CD14-positive monocyte (primary cell): ENCODE results near the gene UVSSA. TPM values are rescaled to one million over a fixed set of nuclear protein-coding genes. Genes with fewer than 3 reads are reported as not detected.

ENCODE experiments used
- DNase-seq, 3 donors: peaks; one replicate each; pipeline ENCODE4 v3.0.0-alpha.2; 2011 to 2022
- H2AFZ ChIP-seq: 2 replicates; pipeline ENCODE4 v1.6.0; 2012; ENCODE audit warnings: mild to moderate bottlenecking, low read depth, low read length, inconsistent platforms; ENCODE audit not compliant: insufficient read depth, poor library complexity, severe bottlenecking
- H3K27ac ChIP-seq, 2 donors: 1 replicate in 1 of 2; 2 replicates in 1 of 2; pipeline ENCODE4 v1.5.1; 2012 to 2013; ENCODE audit warnings: low read length in 2 of 2, control low read depth in 1 of 2, inconsistent platforms in 1 of 2, low read depth in 1 of 2, mild to moderate bottlenecking in 1 of 2
- H3K27me3 ChIP-seq, 2 donors: one replicate each; pipeline versions ENCODE4 v1.6.0 to v1.6.1; 2011 to 2013; ENCODE audit warnings: low read length in 2 of 2; ENCODE audit not compliant: control insufficient read depth in 2 of 2, insufficient read depth in 2 of 2
- H3K36me3 ChIP-seq, 2 donors: replicated peaks in 1 of 2; 1 replicate in 1 of 2; 2 replicates in 1 of 2; pipeline versions ENCODE4 v1.5.1 to v1.6.1; 2012 to 2013; ENCODE audit warnings: low read length in 2 of 2, control low read depth in 1 of 2, inconsistent platforms in 1 of 2, mild to moderate bottlenecking in 1 of 2; ENCODE audit not compliant: insufficient read depth in 2 of 2, control insufficient read depth in 1 of 2
- H3K4me1 ChIP-seq, 2 donors: 1 replicate in 1 of 2; 2 replicates in 1 of 2; pipeline versions ENCODE4 v1.5.1 to v1.6.1; 2012 to 2013; ENCODE audit warnings: low read length in 2 of 2, control low read depth in 1 of 2, inconsistent platforms in 1 of 2, mild to moderate bottlenecking in 1 of 2, moderate library complexity in 1 of 2; ENCODE audit not compliant: insufficient read depth in 2 of 2, control insufficient read depth in 1 of 2
- H3K4me2 ChIP-seq: replicated peaks from 2 replicates; pipeline ENCODE3; 2012; ENCODE audit warnings: low read length, moderate library complexity, mild to moderate bottlenecking; ENCODE audit not compliant: poor library complexity, severe bottlenecking; ENCODE audit errors: extremely low read depth
- H3K4me3 ChIP-seq, 3 experiments: fragments of 200-600 bp in 1 of 3; sonication (generic) in 1 of 3; replicated peaks in 1 of 3; 1 replicate in 2 of 3; 2 replicates in 1 of 3; pipeline ENCODE4 v1.5.1; 2011 to 2013; ENCODE audit warnings: low read length in 3 of 3, mild to moderate bottlenecking in 3 of 3, control low read depth in 2 of 3, low read depth in 2 of 3, inconsistent platforms in 1 of 3, moderate library complexity in 1 of 3
- H3K79me2 ChIP-seq: 2 replicates; pipeline ENCODE4 v1.6.0; 2012; ENCODE audit warnings: mild to moderate bottlenecking, control low read depth, inconsistent platforms, low read length, moderate library complexity; ENCODE audit not compliant: insufficient read depth
- H3K9ac ChIP-seq: 2 replicates; pipeline ENCODE4 v1.6.0; 2017; ENCODE audit warnings: low read length, mild to moderate bottlenecking; ENCODE audit not compliant: insufficient read depth, poor library complexity, severe bottlenecking
- H3K9me3 ChIP-seq, 2 donors: replicated peaks in 1 of 2; 1 replicate in 1 of 2; 2 replicates in 1 of 2; pipeline versions ENCODE4 v1.5.1 to v1.6.1; 2012 to 2013; ENCODE audit warnings: low read length in 2 of 2, control low read depth in 1 of 2; ENCODE audit not compliant: control insufficient read depth in 1 of 2, insufficient read depth in 1 of 2
- H4K20me1 ChIP-seq: 2 replicates; pipeline ENCODE4 v1.6.0; 2012; ENCODE audit warnings: mild to moderate bottlenecking, low read length, control low read depth, moderate library complexity; ENCODE audit not compliant: insufficient read depth
- H3K27ac Mint-ChIP-seq, 7 donors: one replicate each; pipeline ENCODE4 v1.8.0; 2020; ENCODE audit warnings: mild to moderate bottlenecking in 7 of 7, mixed read lengths in 7 of 7, moderate library complexity in 6 of 7, inconsistent platforms in 2 of 7
- H3K27me3 Mint-ChIP-seq, 3 donors: one replicate each; pipeline ENCODE4 v1.8.0; 2021 to 2022; ENCODE audit warnings: low read depth in 3 of 3, mild to moderate bottlenecking in 3 of 3, mixed read lengths in 3 of 3, moderate library complexity in 3 of 3, inconsistent platforms in 1 of 3
- H3K36me3 Mint-ChIP-seq, 2 donors: one replicate each; pipeline ENCODE4 v1.8.0; 2020; ENCODE audit warnings: mixed read lengths in 2 of 2, inconsistent platforms in 1 of 2, mild to moderate bottlenecking in 1 of 2
- H3K4me1 Mint-ChIP-seq: one replicate; pipeline ENCODE4 v1.8.0; 2020; ENCODE audit warnings: mild to moderate bottlenecking, mixed read lengths
- H3K4me3 Mint-ChIP-seq, 2 donors: one replicate each; pipeline ENCODE4 v1.8.0; 2020; ENCODE audit warnings: mild to moderate bottlenecking in 2 of 2, mixed read lengths in 2 of 2, moderate library complexity in 1 of 2
- H3K9me3 Mint-ChIP-seq, 7 donors: one replicate each; pipeline ENCODE4 v1.8.0; 2020 to 2022; ENCODE audit warnings: mixed read lengths in 7 of 7, mild to moderate bottlenecking in 6 of 7, moderate library complexity in 6 of 7, inconsistent platforms in 2 of 7
- CTCF ChIP-seq: fragments of 200-600 bp; IDR thresholded peaks from one replicate; pipeline ENCODE4 v1.8.0; 2022; ENCODE audit warnings: antibody characterized with exemption, mild to moderate bottlenecking
- WGBS: methylation state at CpG from one replicate; pipeline ENCODE4 v1.1.5; 2013; ENCODE audit warnings: missing lambda C conversion rate; ENCODE audit not compliant: insufficient coverage; 5-methylcytosine and 5-hydroxymethylcytosine counted together
- intact Hi-C, 2 donors: fragments of 100-400 bp; cut with micrococcal nuclease; formaldehyde crosslinking; loops; one replicate each; pipeline versions ENCODE4 v1.15.0 to v1.15.1; 2023
- polyA plus RNA-seq, 3 donors: library from polyadenylated mRNA; depleted of rRNA in 1 of 3; unstranded in 2 of 3; stranded (reverse) in 1 of 3; fragments of 300-500 nt in 2 of 3; fragments of >200 nt in 1 of 3; fragmentation: Illumina TruSeq in 2 of 3; gene quantifications; 1 replicate in 2 of 3; 2 replicates in 1 of 3; pipeline ENCODE4 v1.2.3, GENCODE V29; 2012 to 2021

Gene UVSSA
- polyA plus RNA-seq, 3 donors, result 2.6 to 54.0 (median 4.8) TPM

- Histone ChIP-seq H3K9ac (no peak overlapping the region), H3K36me3 (peaks cover 29 to 41% of the 10 kb centered on the region in 2 donors), H3K9me3 (peaks cover 0 to 2% of the 10 kb centered on the region in 2 donors), H3K27ac (no peak overlapping the region), H3K79me2 (no peaks in the 10 kb centered on the region), H3K4me2 (no peak overlapping the region), H3K4me1 (no peaks in the 10 kb centered on the region), H3K27me3 (no peaks in the 10 kb centered on the region), H2AFZ (no peak overlapping the region), H3K4me3 (no peak overlapping the region), H4K20me1 (no peaks in the 10 kb centered on the region)
- Mint-ChIP-seq H3K27ac (no peak overlapping the region), H3K9me3 (peaks cover 0 to 3% (median 0%) of the 10 kb centered on the region in 7 donors), H3K36me3 (peaks cover 25 to 55% of the 10 kb centered on the region in 2 donors), H3K4me1 (no peaks in the 10 kb centered on the region), H3K27me3 (no peaks in the 10 kb centered on the region), H3K4me3 (no peak overlapping the region)
- DNase-seq, result no peak
- TF ChIP-seq CTCF, result no peak
- intact Hi-C loops, result no loop called here
- 96% methylated on average over 17 of the region's 19 CpGs for WGBS
Measured at GRCh38 chr4:1377606-1378261, 30.7 kb downstream of the UVSSA start.

DNA sequence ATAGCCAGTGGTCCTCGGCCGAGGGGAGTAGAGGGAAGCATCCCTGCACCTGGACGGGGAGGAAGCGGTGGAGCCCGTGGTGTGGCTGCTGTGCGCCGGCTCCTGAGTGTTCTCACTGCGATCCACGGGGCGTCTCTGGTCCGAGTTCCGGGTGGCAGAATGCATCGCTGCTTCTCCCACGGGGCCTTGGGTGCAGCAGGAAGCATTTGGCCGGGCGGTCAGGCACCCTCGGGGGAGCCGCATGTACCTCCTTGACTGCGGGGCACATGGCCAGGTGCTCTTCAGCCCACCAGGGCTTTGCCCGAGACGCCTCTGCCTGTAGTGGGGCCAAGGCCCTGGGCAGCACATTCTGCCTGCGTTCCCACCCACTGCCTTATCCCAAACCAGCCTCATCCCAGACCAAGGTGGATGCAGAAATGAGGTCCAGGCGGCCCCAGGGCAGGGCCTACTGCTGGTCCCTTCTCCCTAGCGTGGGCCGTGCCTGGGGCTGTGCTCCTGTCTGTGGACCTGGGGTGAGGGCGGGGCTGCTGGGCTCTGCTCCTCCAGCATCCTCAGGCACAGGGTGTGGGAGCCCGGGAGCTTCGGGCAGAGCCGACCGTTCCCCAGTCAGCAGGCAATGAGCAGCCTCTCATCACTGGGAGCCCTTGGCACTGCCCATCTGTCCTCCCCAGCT, 31.7 kb downstream of the UVSSA start:
- no peaks in the 10 kb centered on the region for H3K9me3 ChIP-seq
- intact Hi-C loops, result no loop called here
- H3K4me2 ChIP-seq, result no peak overlapping the region
- Mint-ChIP-seq H3K36me3 (peaks cover 17 to 48% of the 10 kb centered on the region in 2 donors), H3K9me3 (no peaks in the 10 kb centered on the region), H3K27ac (no peak overlapping the region), H3K4me3 (no peak overlapping the region), H3K4me1 (no peaks in the 10 kb centered on the region), H3K27me3 (no peaks in the 10 kb centered on the region)
- DNase-seq, result no peak
- TF ChIP-seq CTCF, result no peak
- H3K27ac ChIP-seq, result no peak overlapping the region
- no peaks in the 10 kb centered on the region for H3K27me3 ChIP-seq
- no peak overlapping the region for H2AFZ ChIP-seq
- H4K20me1 ChIP-seq, result no peaks in the 10 kb centered on the region
- no peaks in the 10 kb centered on the region for H3K79me2 ChIP-seq
- H3K9ac ChIP-seq, result no peak overlapping the region
- WGBS, result 96% methylated on average over 28 of the region's 30 CpGs
- H3K4me3 ChIP-seq, result no peak overlapping the region
- H3K4me1 ChIP-seq, result no peaks in the 10 kb centered on the region
- peaks cover 28 to 34% of the 10 kb centered on the region in 2 donors for H3K36me3 ChIP-seq
